Left renal pelvis (tissue), 4 donors: ENCODE measurements around the gene AATK. TPM values are rescaled to one million over a fixed set of nuclear protein-coding genes. Genes with fewer than 3 reads are reported as not detected.
"Not testable (repeated sequence)": the region's sequence is repeated elsewhere in the genome, so short reads cannot be mapped to it uniquely, and the experiment has no call there.

Experiments used
- DNase-seq, 4 donors: peaks; one replicate each; pipeline ENCODE4 v3.0.0-alpha.2; 2013; ENCODE audit warnings: low read depth in 4 of 4, low spot score in 3 of 4
- polyA plus RNA-seq, 4 donors: library from polyadenylated mRNA; unstranded; fragments of 120-200 nt; gene quantifications; one replicate each; pipeline ENCODE4 v1.2.1, GENCODE V29; 2013; ENCODE audit not compliant: insufficient read length in 4 of 4

AATK gene
- polyA plus RNA-seq, 4 donors = 3.3 to 5.7 (median 4.6) TPM

- DNase-seq = no peak
These were observed 84.5 kb downstream of the AATK start for GRCh38 chr17:81081222-81082176.

- DNase-seq = no peak
These were observed 86.0 kb downstream of the AATK start for GRCh38 chr17:81080019-81080418.

GRCh38 chr17:81078026-81078913, 87.8 kb downstream of the AATK start:
- not testable (repeated sequence) for DNase-seq

- no peak for DNase-seq
These were observed 89.8 kb downstream of the AATK start for GRCh38 chr17:81076141-81076679.

- DNase-seq = no peak
These were observed 90.7 kb downstream of the AATK start for GRCh38 chr17:81075307-81075706.

GRCh38 chr17:81074875-81075274, 91.1 kb downstream of the AATK start:
- DNase-seq = no peak

- no peak for DNase-seq
These were observed 91.8 kb downstream of the AATK start for GRCh38 chr17:81073967-81074839.

- no peak for DNase-seq
These were observed 94.0 kb downstream of the AATK start for GRCh38 chr17:81071761-81072741.

- no peak for DNase-seq
These were observed 95.3 kb downstream of the AATK start for GRCh38 chr17:81070541-81071246.

- no peak for DNase-seq
These were observed 96.8 kb downstream of the AATK start for GRCh38 chr17:81069135-81069645.

GRCh38 chr17:81068411-81069134, 97.4 kb downstream of the AATK start:
- DNase-seq = no peak

- no peak for DNase-seq
These were observed 98.6 kb downstream of the AATK start for GRCh38 chr17:81067391-81067811.

Other genes with a start within 250 kb of the AATK start
- 10 to 100 TPM; 26.5 to 29.1 (median 27.8) TPM for gene CHMP6, start 174.4 kb downstream of the AATK start, polyA plus RNA-seq
- 10 to 100 TPM; 30.8 to 48.7 (median 37.2) TPM for gene BAIAP2, start 131.1 kb downstream of the AATK start, polyA plus RNA-seq
- under 1 TPM in 3 of 4 donors, not detected in 1; 0.27 to 0.39 (median 0.38) TPM for gene PVALEF, start 714 bp downstream of the AATK start, polyA plus RNA-seq
- 10 to 100 TPM; 12.3 to 26.9 (median 15.0) TPM for gene CEP131, start 56.7 kb upstream of the AATK start, polyA plus RNA-seq
- 10 to 100 TPM; 12.0 to 33.0 (median 14.7) TPM for gene TEPSIN, start 72.8 kb upstream of the AATK start, polyA plus RNA-seq
- gene NDUFAF8, start 73.1 kb upstream of the AATK start, polyA plus RNA-seq = 10 to 100 TPM; 36.7 to 67.0 (median 46.7) TPM
- gene SLC38A10, start 129.1 kb upstream of the AATK start, polyA plus RNA-seq = 10 to 100 TPM; 41.7 to 77.7 (median 51.1) TPM
- 10 to 100 TPM; 15.3 to 31.2 (median 17.6) TPM for gene BAHCC1, start 229.2 kb upstream of the AATK start, polyA plus RNA-seq